Effector CD4-positive, alpha-beta T cell (primary cell): ENCODE data around the gene CERS6.
A peak's percentile ranks its signal among the peaks of the same experiment; 100 is the strongest.
"Not testable (repeated sequence)": the region's sequence is repeated elsewhere in the genome, so short reads cannot be mapped to it uniquely, and the experiment has no call there.

Experiments
- DNase-seq: peaks from one replicate; pipeline ENCODE4 v3.0.0-alpha.2; 2020

Gene CERS6

GRCh38 chr2:168744844-168745243 is 288.8 kb downstream of the CERS6 start:
- DNase-seq = no peak

- DNase-seq = no peak
Measured at GRCh38 chr2:168748461-168748860, 292.4 kb downstream of the CERS6 start.

DNA sequence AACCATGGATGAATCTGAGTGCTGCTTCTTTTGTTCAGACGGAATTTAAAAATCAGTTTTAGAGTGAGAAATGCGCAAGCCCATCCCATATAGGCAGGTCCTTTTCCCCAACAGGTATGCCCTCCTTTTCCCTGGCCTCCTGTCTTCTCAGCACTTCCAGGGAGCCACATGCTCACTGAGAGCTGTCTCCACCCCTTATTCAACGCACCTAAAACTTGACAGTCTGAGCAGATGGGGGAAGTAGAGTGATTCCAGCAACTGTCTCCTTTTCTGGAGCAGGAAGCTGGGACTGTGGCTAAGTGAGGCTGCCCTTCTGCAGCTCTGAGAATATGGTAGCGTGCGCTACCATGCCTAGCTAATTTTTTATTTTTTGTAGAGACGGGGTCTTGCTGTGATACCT is 293.2 kb downstream of the CERS6 start:
- DNase-seq = no peak

GRCh38 chr2:168751104-168751740 is 295.1 kb downstream of the CERS6 start:
- peak; percentile 14 for DNase-seq

DNA sequence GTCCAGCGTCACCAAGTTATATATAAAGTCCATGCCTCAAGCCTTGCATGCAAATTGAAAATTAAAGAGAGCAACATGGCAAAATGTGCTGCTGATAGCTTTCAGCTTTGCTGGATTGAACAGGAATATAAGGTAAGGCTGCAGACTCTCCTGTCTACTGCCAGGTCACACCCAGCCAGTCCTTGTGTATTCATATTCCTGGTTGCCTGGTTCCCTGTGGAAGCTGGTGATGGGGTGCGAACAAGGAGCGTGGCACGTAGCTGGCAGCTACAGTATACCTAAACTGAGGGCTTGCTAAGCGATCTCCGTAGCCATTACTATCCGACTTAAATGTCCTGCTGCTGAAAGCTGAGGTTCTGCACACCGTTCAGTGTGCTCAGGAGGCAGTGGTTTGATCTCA is 296.3 kb downstream of the CERS6 start:
- DNase-seq = no peak

- no peak for DNase-seq
Measured at GRCh38 chr2:168753765-168754329, 297.8 kb downstream of the CERS6 start.

DNA sequence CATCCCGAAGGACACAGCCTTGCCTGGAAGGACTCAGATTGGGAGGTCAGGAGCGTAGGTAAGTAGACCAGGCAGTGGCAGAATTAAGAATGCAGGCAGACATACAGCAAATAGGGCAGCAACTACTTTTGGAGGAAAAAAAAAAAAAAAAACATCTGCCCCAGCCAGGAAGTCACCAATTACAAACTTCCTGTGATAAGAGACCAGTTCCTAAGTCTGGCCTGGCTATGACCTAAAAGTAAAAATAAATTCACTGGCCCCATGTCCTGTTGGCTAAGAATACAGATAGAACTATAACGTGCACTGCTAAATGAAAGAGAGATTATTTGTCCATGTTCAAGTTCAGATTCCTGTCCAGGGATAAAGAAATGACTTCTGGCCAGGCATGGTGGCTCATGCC is 301.2 kb downstream of the CERS6 start:
- no peak for DNase-seq

DNA sequence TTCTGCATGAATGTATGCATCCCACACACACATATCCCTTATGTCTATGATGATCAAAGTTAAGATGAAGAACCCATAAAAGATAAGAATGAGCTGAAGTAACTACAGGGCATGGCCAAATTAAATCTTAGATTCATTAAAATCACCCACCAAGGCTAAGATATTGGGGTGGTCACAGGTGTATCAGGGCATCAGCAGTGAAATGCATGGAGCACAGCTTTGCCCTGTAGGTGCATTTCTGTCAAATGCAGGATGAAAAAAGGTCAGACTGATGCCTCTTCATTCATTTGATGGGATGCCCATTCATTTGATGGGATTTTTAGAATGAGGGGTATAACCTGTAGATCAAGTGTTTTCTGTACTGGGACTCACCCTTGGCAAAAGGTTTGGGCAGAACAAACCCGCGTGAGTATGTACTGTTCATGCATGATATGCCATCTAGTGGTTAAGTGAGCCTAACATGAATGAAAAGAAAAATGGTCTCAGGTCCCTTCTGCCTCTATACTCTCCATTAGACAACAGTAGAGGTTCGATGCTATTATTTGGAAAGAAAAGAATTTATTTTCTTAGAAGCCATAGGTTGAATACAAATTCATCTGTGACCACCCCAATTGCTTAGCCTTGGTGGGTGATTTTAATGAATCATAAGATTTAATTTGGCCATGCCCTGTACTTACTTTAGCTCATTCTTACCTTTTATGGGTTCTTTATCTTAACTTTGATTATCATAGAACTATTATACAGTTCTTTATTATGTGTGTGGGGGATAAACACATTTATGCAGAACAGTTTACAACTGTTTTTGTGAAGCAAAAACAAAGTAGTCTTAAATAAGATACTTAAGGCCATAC is 303.1 kb downstream of the CERS6 start:
- no peak for DNase-seq

DNA sequence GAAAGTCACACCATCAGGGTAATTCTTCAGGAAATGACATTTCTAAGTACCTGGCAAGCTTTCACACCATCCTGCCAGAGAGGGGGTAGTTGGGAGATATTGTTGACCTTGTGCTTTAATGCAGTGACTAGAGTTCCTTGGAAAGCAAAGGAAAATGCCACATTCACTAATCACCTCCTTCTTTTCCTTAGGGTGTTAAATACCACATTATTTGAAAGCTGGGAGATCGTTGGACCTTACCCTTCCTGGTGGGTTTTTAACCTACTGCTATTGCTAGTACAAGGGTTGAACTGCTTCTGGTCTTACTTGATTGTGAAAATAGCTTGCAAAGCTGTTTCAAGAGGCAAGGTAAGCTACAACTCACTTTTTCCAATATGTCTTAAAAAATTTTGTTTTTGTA is 309.3 kb downstream of the CERS6 start:
- DNase-seq = no peak

DNA sequence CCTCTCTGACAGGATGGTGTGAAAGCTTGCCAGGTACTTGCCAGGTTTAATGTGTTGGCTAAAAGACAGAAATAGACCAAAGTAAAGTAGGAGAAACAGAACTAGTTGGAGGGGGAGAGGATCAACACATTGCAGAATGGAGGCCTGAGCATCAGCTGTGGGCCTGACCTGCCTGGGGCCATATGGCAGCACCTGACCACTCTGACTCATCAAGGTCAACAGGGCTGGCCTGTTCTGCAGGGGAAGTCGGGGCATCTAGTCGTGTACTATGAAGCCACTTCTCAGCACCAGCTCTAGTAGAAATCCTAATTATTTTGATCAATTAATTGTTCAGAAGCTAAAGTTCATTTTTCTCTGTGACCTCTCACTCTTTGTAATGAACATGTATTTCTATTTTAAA is 310.5 kb downstream of the CERS6 start:
- DNase-seq = no peak

- DNase-seq = no peak
Measured at GRCh38 chr2:168767258-168767657, 311.2 kb downstream of the CERS6 start.

- not testable (repeated sequence) for DNase-seq
Measured at GRCh38 chr2:168768357-168768756, 312.3 kb downstream of the CERS6 start.

DNA sequence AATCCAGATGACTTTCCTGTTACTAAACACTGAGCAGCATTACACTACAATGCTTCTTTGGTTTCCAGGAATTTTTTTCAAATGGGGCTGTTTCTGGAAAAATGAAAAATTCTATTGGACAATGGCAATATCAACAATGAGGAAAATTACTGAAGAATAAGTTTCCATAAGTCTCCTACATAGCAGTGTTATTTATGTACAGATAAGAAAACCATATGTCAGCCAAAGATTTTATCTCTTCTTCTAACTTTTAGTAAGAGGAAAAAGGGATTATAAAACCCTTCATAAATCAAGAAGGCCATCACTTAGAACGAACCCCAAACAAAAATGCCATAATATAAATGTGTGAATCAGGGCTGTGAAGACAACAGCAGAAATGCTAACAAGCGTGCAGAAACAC is 314.7 kb downstream of the CERS6 start:
- DNase-seq = no peak

- DNase-seq = no peak
Measured at GRCh38 chr2:168772704-168773103, 316.6 kb downstream of the CERS6 start.

DNA sequence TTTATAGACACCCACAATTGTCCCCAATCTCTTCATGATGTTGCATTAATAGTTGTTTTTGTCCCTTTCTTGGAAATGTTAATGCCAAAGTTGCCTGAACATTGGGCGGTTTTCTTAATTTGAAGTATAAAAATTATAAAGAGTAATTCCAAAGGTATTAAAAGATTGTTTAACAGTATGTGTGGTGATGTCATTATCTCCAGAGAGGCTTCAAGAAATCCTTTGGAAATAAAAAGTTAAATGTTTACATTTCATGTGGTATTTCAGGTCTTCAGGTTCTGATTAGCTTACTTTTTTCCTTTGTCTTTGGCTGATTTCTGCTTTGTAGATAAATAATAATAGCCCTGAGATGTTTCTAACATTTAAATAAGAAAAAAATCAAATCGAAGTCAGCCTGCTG is 317.1 kb downstream of the CERS6 start:
- DNase-seq = no peak

DNA sequence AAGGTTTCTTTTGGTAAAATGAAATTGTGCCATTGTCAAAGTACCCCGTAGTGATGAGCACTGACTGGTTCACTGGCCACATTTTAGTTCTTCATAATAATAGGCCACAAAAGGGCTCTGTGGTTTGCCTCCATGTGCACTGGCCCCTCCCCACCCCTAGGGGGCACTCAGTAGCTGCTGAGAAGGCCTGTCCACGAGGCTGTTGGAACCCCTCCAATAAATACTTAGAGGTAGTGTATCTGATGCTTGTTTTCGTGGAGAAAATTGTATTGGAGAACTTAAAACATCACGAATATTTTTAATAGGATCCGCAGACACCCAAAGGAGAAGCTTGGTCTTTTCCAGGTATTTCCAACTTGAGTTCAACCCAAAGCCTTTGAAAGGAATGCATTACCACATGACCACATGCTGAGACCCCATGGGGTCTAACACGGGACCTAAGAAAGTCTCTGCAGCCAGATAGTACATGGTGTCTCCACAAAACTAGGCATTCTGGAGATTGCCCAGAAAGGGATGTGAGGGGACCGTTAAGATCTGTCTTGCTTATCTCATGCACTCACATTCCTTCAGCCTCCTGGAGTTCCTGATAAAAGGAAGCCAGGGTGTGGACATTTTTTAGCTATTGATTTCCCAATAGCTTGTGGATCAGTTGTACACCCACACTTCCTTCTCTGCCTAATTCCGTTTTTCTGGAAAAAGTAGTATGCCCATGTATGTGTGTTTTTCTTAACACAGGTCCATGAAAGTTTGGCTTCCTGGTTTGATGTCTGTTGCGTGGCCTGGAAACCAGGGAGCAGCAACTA is 317.8 kb downstream of the CERS6 start:
- DNase-seq = no peak

GRCh38 chr2:168775837-168776236 is 319.8 kb downstream of the CERS6 start:
- DNase-seq = no peak

DNA sequence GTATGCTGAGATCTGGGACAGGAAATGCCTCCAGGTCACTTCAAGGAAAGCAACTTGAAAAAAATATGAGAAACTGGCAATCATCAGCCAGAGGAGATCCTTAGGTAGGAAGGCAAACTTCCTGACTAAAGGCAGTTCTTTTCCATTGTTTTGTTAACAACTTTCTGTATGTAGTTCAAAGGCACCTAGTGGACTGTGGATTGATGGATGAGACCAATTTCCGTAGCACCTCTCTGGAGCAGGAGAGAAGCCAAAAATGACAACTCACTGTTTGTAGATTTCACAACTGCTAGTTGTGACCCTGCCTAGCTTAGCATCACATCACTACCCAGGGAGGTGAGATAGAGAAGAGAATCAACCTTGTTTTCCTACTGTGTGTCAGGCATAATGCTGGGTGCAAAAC is 324.6 kb downstream of the CERS6 start:
- DNase-seq = no peak

- DNase-seq = no peak
Measured at GRCh38 chr2:168781191-168781817, 325.2 kb downstream of the CERS6 start.

DNA sequence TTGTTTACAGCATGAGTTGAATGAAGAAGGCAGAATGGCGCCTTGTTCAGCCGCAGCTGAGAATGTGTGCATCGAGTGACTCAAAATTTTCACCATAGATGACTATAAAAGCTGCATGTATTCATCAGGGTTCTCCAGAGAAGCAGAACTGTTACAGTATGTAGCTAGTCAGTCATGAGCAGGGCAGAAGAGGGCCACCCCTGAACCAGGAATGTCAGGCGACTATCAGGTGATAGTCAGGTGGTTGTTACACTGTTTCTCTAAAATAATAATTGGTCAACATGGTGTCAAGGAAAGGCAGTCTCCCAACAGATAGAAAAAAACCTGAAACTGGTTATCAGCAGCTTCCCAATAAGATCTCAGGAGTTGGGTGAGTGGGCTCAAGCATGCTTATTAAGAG is 326.2 kb downstream of the CERS6 start:
- DNase-seq = no peak

- no peak for DNase-seq
Measured at GRCh38 chr2:168784993-168785392, 328.9 kb downstream of the CERS6 start.

GRCh38 chr2:168787098-168787781 is 331.2 kb downstream of the CERS6 start:
- DNase-seq = no peak
